ENCODE data around the gene NEUROD2.

NEUROD2 gene

DNA sequence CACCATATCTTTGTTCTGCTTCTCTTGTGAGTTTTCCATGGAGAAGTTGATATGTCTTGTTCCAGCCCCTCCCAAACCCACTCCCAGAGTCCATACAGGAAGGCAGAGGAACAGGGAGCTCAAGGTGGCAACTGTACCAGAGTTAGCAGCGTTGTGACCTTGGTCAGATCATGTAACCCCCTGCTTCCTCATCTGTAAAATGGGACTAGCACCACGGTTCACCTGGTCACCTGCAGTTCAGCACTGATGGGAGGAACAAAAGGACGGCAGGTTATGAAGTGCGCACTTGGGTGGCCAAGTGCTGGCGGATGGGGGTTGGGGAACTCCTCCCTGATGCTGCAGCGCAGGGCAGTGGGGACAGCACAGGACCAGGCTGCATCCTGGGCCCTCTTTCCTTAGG lies 7.7 kb upstream of the NEUROD2 start:
- DNase-seq (ENCODE audit: insufficient read length), result no peak
- TF ChIP-seq TAF1 (IDR thresholded peaks at IDR 0.05; ENCODE audit: borderline replicate concordance, low read depth, low read length) (no peak), POLR2A (IDR thresholded peaks at IDR 0.05; ENCODE audit: low read depth, low read length) (no peak), POLR2AphosphoS5 (IDR thresholded peaks at IDR 0.05; ENCODE audit: low read depth, low read length) (no peak)
- no peak for FAIRE-seq

DNA sequence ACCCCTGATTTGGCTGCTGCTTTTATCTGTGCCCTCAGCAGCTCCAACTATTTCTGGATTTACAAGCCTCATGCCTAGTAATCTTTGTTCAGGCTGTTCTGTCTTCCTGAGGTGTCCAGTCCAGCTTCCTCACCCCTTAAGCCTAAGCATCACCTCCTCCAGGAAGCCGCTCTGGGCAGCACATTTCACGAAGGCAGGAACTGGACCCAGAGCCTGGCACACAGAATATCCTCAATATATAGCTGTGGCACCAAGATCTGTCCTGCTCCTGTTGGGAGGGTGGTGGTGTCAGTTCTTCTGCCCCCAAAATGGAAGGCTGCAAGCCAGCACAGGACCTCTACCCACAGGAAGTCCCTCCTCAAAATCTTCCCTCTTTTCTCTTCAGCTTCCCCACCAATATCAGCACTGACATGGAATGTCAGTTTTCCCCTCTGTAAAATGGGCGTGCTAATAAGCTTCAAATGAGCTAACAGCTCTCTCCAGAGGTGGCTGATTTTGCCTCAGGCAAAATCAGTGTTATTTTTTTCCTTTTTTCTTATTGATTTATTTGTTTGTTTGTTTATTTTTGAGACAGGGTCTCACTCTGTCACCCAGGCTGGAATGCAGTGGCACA lies 6.9 kb upstream of the NEUROD2 start:
- DNase-seq (ENCODE audit: insufficient read length), result no peak
- no peak for TF ChIP-seq POLR2AphosphoS5 (IDR thresholded peaks at IDR 0.05; ENCODE audit: low read depth, low read length)
- no peak for TF ChIP-seq TAF1 (IDR thresholded peaks at IDR 0.05; ENCODE audit: borderline replicate concordance, low read depth, low read length)
- TF ChIP-seq POLR2A (IDR thresholded peaks at IDR 0.05; ENCODE audit: low read depth, low read length), result no peak
- FAIRE-seq, result no peak

DNA sequence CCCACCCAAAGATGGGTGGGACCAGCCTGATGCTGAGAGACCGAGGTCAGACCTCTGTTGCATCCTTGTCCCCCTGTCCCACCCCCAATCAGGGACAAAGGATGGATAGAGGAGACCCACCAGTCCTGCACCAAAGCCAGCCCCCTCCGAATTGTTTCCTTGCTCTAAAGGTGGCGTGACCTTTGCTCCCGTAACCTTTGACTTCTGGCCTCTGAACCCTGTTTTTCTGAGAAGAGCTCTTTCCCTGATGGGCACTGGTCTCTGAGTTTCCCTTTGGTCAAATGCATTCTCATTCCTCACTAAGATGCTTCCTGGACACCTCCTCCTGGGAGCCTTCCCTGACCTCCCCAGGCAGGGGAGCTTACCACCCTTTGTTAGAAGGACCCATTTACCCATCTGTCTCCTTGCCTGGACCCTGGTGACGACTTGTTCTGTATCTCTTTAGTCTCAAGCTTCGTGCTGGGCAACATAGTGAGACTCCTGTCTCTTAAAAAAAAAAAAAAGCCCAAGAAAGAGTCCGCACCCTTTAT lies 5.3 kb upstream of the NEUROD2 start:
- DNase-seq (ENCODE audit: insufficient read length) (no peak), FAIRE-seq (no peak)
- TF ChIP-seq POLR2A (IDR thresholded peaks at IDR 0.05; ENCODE audit: low read depth, low read length), result no peak
- no peak for TF ChIP-seq TAF1 (IDR thresholded peaks at IDR 0.05; ENCODE audit: borderline replicate concordance, low read depth, low read length)
- TF ChIP-seq POLR2AphosphoS5 (IDR thresholded peaks at IDR 0.05; ENCODE audit: low read depth, low read length), result no peak

DNA sequence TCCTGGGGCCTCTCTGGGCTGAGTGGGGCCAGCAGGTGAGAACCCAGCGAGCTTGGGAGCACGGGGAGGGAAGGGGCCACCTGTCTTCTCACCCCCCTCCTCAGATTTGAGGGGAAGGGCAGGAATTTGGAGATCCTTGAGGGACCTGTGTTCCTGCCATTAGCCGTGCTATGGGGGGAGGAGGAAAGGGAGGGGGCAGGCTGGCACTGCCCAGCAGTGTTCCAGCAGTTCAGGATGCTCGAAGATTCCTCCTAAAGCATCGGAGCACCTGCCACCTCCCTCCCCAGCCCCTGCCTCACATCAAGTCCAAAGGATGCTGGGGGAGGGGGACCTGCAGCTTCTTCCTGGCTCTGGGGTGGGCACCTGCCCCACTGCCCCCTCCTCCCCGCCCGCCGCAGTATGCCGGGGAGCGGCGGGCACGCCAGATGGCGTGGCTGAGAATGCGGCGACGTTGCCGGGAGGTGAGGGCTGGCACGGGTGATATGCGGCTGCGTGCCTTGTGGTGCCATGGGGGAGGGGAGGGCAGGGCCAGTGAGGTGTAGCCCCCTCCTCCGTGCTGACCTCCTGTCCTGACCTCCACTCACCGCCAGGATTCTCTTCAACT lies 4.7 kb upstream of the NEUROD2 start:
- DNase-seq (ENCODE audit: insufficient read length) (no peak), FAIRE-seq (no peak)

DNA sequence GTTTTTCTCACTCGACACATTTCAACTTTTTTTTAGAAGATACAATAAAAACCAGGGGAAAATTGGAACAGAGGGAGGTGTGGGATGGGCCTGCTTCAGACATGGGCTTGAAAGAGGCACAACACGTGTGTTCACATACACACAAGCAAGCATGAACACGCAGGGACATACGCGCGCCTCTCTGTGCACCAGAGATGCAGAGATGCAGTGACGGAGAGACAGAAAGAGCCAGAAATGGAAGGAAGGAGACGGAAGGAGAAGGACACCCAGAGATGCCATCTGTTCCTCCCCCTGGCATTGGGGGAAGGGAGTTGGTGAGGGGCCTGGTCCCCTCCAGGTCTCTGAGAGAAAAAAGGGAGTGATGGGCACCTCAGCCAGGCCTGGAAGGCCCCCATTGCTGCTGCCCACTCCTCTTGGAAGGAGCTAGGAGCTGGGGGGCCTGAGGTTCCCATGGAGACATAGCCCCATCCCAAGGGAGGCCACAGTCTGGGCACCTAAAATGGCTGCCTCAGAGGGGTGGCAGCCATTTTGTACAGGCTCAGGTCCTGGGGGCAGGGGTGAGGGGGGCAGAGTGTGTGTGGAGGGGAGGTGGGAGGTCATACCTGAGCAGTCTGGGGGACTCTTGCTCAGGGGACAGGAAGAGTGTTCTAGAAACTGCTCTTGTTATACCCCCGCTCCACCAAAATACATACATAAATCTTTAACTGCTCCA lies 3.8 kb upstream of the NEUROD2 start:
- DNase-seq (ENCODE audit: insufficient read length) (no peak), FAIRE-seq (no peak)
- TF ChIP-seq POLR2A (IDR thresholded peaks at IDR 0.05; ENCODE audit: low read depth, low read length) (no peak), POLR2AphosphoS5 (IDR thresholded peaks at IDR 0.05; ENCODE audit: low read depth, low read length) (no peak), TAF1 (IDR thresholded peaks at IDR 0.05; ENCODE audit: borderline replicate concordance, low read depth, low read length) (no peak)

More for the DNA sequence above, 4.7 kb upstream of the NEUROD2 start:
- TF ChIP-seq POLR2A (IDR thresholded peaks at IDR 0.05; ENCODE audit: low read depth, low read length) (no peak), TAF1 (IDR thresholded peaks at IDR 0.05; ENCODE audit: borderline replicate concordance, low read depth, low read length) (no peak), POLR2AphosphoS5 (IDR thresholded peaks at IDR 0.05; ENCODE audit: low read depth, low read length) (no peak)

DNA sequence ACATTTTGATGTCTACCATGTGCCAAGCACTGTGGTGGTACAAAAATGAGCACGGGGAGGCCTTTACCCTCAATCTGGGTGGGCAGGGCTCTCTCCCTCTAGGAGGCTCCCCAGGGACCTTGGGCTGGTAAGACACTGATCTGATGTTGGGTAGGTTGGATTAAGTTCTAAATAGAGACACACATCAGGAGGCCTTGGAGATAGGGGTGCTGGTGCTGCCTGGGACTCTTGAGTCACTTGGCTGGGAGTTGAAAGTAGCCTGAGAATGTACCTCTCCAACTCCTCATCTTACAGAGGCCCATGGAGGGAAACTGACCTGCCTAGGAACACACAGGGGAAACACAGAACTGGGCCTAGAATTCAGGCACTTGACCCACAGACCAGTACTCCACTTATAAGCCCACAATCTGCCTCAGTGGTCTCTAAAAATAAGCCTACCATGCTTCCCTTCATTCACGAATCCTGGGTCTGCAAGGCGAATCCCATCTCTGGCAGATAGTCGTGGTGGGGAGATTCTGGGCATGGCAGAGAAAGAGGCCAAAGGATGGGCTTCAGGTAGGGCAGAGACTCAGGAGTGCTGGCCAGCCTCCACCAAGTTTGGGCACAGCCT lies 1.8 kb upstream of the NEUROD2 start:
- FAIRE-seq (no peak), DNase-seq (ENCODE audit: insufficient read length) (no peak)

DNA sequence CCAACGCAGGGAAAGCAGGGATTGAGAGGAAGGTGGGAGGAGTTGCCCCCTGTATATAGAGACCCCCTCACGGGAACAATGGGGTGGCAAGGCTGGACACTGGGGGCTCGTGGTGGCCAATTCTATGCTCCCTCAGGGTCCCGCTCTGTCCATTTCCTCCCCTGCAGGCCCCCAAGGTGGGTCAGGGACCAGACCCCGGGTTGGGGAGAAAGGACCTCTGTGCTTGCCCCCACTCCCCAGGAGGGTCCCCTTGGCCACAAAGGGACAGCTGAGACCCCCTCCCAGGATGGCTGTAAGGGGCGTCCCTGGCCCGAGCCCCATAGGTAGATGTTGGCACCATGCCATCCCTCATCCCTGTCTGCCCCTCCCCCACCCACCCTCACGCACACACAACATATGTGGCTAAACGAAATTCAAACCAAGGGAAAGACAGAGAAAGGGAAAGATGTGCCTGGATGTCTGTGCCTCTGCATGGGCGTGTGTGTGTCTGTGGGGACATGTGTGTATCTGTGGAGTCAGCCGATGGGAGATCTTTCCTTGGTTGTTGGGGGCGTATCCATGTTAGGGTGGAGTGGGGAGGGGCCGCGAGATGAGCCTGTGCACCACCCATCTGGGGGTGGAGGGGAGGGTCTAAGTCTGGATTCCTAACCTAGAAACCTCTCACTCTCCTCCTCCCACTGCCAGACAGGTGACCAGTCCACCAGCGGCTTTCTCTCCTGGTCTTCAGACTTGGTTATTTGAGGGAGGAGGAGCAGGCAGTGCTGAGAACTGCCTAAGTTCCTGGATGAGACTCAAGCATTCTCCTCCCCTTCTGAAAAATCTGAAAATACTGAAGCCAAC lies 642 bp upstream of the NEUROD2 start:
- no peak for FAIRE-seq
- no peak for TF ChIP-seq TAF1 (IDR thresholded peaks at IDR 0.05; ENCODE audit: borderline replicate concordance, low read depth, low read length)
- TF ChIP-seq POLR2A (IDR thresholded peaks at IDR 0.05; ENCODE audit: low read depth, low read length), result no peak
- TF ChIP-seq POLR2AphosphoS5 (IDR thresholded peaks at IDR 0.05; ENCODE audit: low read depth, low read length), result no peak
- DNase-seq (ENCODE audit: insufficient read length), result no peak

More for the DNA sequence above, 1.8 kb upstream of the NEUROD2 start:
- TF ChIP-seq TAF1 (IDR thresholded peaks at IDR 0.05; ENCODE audit: borderline replicate concordance, low read depth, low read length), result no peak
- no peak for TF ChIP-seq POLR2A (IDR thresholded peaks at IDR 0.05; ENCODE audit: low read depth, low read length)
- no peak for TF ChIP-seq POLR2AphosphoS5 (IDR thresholded peaks at IDR 0.05; ENCODE audit: low read depth, low read length)

DNA sequence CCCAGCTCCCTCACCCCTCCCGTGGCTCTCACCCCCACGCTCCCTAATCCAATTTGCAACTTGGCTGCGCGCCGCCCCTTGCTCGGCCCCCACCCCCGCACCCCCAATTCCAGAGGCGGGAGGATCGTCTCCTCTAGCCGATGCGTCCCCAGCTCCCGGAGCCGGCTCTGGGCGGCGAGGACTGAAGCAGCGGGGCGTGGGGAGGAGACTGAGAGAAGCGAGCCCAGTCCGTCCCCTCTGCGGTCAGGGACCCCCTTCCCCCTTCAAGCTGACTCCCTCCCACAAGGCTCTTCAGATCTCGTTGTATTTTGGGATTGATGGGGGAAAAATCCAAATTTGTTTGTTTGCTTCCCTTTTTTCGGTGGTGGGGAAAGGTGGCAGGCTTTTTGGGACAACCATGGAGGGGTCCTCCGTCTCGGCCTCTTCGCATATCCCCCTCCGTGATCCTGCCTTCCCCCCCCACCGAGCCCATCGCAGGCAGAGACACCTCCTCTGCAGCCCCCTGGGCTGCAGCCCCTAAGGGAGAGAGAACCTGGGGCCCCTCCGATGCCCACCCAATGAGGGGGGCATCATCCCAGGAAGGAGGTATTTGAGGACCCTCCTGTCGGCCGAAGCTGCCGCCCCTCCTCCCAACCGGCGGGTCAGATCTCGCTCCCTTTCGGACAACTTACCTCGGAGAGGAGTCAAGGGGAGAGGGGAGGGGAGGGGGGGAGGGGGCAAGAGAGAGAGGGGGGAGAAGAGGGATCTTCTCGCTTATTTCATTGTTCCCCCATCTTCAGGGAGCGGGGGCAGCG lies 466 bp downstream of the NEUROD2 start:
- TF ChIP-seq POLR2A (IDR thresholded peaks at IDR 0.05; ENCODE audit: low read depth, low read length), result no peak
- TF ChIP-seq POLR2AphosphoS5 (IDR thresholded peaks at IDR 0.05; ENCODE audit: low read depth, low read length), result no peak
- no peak for TF ChIP-seq TAF1 (IDR thresholded peaks at IDR 0.05; ENCODE audit: borderline replicate concordance, low read depth, low read length)
- no peak for DNase-seq (ENCODE audit: insufficient read length)

DNA sequence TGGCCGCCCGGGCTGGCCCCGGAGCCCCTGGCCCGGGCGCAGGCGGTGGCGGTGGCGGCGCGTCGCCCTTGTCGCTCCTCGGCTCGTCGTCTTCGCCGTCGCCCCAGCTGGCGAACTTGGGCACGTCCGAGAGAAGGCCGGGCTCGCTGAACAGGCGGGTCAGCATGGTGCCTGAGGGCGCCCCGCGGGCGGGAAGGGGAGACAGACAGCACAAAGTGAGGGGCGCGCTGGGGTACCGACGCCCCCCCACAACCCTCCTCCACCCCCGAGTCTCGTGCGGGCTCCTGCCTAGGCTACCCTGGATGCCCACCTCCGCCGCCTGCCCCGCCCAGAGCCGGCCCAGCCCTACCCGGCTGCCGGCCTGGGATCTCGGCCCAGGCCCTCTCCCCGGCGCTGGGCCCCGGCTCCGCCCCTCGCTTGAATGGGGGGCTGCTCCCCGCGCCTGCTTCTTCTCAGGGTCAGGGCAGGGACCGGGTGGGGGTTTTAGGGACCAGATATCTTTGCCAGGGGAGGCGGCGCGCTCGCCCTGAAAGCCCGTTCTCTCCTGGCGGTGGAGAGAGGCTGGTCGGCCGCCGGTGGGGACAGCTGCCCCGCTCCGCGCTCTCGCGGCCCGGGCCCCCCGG lies 1.2 kb downstream of the NEUROD2 start:
- FAIRE-seq (no peak), DNase-seq (ENCODE audit: insufficient read length) (no peak)
- no peak for TF ChIP-seq POLR2A (IDR thresholded peaks at IDR 0.05; ENCODE audit: low read depth, low read length)
- TF ChIP-seq TAF1 (IDR thresholded peaks at IDR 0.05; ENCODE audit: borderline replicate concordance, low read depth, low read length), result no peak
- no peak for TF ChIP-seq POLR2AphosphoS5 (IDR thresholded peaks at IDR 0.05; ENCODE audit: low read depth, low read length)

More for the DNA sequence above, 466 bp downstream of the NEUROD2 start:
- FAIRE-seq, result no peak

Data from GM12892 (cell line).